ENCODE data around the gene COIL.

DNA sequence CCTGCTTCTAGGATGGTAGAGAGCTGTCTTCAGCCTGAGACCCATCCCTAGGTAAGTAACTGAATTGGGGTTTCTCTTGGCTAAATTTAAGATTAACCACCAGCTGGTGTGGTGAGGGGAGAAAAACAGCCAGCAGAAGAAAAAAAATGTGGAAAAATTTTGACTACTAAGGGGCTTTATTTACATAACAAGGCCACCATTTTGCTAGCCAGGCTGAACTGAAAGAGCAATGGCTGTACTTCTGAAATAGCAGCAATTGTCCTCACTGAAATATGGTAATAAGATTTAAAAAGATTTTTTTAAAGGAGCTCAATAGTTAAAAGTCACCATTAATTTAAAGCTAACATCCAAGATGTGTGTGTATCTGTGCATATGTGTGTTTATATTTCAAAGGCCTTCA lies 34.6 kb downstream of the COIL start:
- no peak for TF ChIP-seq CTCF (IDR thresholded peaks at IDR 0.05)
- no peak for TF ChIP-seq POLR2AphosphoS5 (IDR thresholded peaks at IDR 0.05)
- TF ChIP-seq POLR2A (IDR thresholded peaks at IDR 0.05): no peak
